Hematopoietic multipotent progenitor cell treated with erythropoietin and hydrocortisone succinate and interleukin-3 and kit ligand, for 8 days (in vitro differentiated cells): ENCODE data around the gene FMOD.
"Not testable (repeated sequence)": the region's sequence is repeated elsewhere in the genome, so short reads cannot be mapped to it uniquely, and the experiment has no call there.

Experiments
- DNase-seq: peaks from one replicate; pipeline ENCODE4 v3.0.0-alpha.2; 2015

Gene FMOD

DNA sequence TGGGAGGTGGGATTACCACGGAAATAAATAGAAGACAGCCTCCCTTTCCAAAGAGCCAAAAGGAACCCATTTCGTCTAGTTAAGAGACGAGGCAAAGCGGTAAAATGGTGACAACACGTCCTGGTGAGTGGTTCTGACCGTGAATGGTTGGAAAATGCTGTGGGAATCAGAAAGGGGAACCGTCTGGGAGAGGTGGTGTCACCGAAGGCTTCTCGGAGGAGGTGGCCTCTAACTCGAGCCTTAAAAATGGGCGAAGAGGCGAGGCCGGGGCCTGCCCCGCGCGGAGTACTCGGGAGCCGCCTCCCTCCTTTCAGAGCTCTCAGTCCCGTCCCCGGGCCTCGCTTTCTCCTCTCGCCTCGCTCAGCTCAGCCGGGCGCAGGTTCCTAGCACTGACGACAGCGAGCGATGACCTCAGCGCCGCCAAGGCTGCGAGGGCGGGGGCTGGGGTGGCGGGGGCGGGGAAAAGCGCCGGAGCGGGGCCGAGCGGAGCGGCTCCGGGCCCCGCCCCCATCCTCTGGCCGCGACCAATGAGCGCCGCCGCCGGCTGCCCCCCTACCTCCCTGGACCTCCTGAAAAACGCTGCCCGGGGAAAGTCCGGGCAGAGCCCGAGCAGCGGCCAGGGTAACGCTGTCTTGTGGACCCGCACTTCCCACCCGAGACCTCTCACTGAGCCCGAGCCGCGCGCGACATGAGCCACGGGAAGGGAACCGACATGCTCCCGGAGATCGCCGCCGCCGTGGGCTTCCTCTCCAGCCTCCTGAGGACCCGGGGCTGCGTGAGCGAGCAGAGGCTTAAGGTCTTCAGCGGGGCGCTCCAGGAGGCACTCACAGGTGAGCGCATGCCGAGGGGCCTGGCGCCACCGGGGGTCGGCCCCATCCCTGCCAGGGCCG is 45.8 kb downstream of the FMOD start, which contains the start of gene BTG2:
Gene BTG2, plus strand, starts transcription at position 601 of the 890 bp plus-strand sequence. Its CDS starts 88 bp downstream, at position 689.
- DNase-seq, result peak; percentile 85

DNA sequence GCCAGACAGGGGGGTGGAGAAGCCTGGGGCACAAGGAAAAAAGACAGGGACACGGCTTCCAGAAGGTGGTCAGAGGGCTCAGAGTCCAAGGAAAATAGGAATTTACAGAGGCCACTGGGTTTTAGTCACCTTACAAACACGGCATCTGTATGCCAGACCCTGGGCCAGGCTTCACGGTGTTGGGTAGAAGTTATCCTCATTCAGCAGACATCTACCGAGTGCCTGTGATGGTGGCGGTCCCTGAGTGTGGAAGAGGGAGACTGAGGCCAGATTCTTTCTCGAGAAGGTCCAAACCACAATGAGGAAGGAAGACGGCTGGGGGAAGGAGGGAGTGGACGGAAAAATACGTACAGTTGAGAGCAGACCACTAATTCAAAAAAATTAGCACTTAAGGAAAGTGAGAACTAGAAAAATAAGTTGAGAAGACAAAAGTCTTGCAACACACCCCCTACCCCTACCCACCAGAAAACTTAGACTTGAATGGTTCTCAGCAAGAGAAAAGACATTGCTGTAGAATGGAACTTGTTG is 46.5 kb downstream of the FMOD start:
- DNase-seq, result no peak

GRCh38 chr1:203302894-203303293 is 48.0 kb downstream of the FMOD start:
- no peak for DNase-seq

DNA sequence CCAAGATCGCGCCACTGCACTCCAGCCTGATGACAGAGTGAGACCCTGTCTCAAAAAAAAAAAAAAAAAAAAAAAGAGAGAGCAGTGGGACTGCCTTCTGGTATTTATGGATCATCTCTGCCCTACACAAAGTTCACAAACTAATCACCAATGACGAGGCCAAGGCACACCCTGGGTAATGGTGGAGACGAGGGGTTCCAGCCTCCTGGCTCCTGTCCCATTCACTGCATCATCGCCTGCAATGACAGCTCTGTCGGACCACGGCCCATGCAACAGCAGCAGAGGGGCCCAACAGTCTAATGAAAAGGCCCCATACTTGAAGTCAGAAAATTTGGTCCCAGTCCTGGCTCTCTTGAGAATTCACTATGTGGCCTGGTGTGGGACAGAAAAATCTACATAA is 48.5 kb downstream of the FMOD start:
- DNase-seq, result no peak

- DNase-seq, result no peak
Measured at GRCh38 chr1:203301331-203301668, 49.6 kb downstream of the FMOD start.

GRCh38 chr1:203300441-203301330 is 50.2 kb downstream of the FMOD start:
- DNase-seq, result peak; percentile 91

DNA sequence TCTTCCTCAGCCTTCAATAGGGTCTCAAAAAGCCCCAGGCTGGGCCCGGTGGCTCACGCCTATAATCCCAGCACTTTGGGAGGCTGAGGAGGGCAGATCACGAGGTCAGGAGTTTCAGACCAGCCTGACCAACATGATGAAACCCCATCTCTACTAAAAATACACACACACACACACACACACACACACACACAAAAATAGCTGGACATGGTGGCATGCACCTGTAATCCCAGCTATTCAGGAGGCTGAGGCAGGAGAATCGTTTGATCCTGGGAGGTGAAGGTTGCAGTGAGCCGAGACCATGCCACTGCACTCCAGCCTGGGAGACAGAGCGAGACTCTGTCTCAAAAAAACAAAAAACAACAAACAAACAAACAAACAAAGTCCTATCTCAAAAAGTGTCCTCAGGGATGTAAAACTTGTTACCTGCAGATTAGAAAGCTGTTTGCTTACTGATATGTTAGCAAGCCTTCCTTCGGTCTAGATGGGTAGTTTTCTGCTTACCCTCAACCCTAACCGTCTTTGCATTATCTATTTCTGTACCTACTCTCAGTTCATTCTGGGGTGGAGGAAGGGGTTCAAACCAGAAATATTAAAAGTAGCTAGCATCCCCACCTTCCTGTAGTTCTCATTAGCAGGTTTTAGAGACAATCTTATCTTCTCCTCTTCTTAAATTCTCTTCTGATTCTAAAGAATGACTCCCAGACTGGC is 51.0 kb downstream of the FMOD start:
- not testable (repeated sequence) for DNase-seq

- DNase-seq, result no peak
Measured at GRCh38 chr1:203299169-203299568, 51.8 kb downstream of the FMOD start.

- no peak for DNase-seq
Measured at GRCh38 chr1:203296460-203297073, 54.4 kb downstream of the FMOD start.

GRCh38 chr1:203295796-203296195 is 55.1 kb downstream of the FMOD start:
- no peak for DNase-seq

- DNase-seq, result no peak
Measured at GRCh38 chr1:203291201-203292096, 59.5 kb downstream of the FMOD start.
